M059J (cell line): ENCODE measurements around the gene TUBA4A. TPM values are rescaled to one million over a fixed set of nuclear protein-coding genes. Genes with fewer than 3 reads are reported as not detected.
A peak's percentile ranks its signal among the peaks of the same experiment; 100 is the strongest.
"Not testable (repeated sequence)": the region's sequence is repeated elsewhere in the genome, so short reads cannot be mapped to it uniquely, and the experiment has no call there.

Experiments
- DNase-seq: peaks from one replicate; pipeline ENCODE4 v3.0.0-alpha.2; 2012; ENCODE audit warnings: low read depth
- total RNA-seq: library from RNA; depleted of rRNA; stranded (reverse); fragments of >200 nt; shearing (Covaris generic); gene quantifications from 2 replicates; pipeline ENCODE4 v1.2.3, GENCODE V29; 2014; rRNA removed

The TUBA4A gene
- total RNA-seq, 1 experiment from 2014 or later = 105 TPM

DNA sequence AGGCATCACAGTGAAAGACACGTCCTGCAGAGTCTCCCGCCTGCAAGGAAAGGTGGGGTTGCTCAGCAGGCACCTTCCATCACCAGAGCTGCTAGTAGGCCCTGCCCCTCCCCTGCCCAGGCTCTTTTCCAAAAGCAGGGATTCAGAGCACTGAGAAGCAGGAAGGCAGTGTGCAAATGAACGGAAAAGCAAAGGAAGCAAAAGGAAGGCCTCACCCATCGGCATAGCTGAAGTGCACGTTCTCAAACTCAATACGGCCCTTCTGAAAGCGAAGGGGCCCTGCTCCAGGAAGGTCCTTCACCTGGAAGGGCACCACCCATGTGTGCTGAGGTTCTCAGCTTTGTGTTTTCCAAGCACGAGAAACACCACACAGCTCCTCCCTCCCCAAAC is 40.7 kb downstream of the TUBA4A start:
- no peak for DNase-seq

DNA sequence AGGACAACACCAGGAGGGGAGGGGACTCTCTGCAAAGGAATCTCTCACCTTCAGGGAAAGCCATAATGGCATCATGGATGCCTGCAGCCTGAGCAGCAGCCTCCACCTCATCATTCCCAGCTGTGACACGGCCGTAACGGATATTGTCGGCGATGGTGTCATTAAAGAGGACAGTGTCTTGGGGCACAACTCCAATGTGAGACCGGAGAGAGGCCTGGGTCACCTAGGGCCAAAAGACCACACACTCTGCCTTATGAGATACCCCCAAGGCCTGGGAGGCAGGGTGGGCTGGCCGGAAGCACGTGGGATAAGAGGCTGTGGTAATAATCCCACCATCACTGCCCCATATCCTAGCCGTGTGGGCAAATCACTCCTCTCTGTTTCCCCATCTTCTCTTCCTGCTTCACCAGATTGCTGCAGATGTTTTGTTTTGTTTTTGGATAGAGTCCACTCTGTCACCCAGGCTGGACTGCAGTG is 42.8 kb downstream of the TUBA4A start:
- DNase-seq = no peak

DNA sequence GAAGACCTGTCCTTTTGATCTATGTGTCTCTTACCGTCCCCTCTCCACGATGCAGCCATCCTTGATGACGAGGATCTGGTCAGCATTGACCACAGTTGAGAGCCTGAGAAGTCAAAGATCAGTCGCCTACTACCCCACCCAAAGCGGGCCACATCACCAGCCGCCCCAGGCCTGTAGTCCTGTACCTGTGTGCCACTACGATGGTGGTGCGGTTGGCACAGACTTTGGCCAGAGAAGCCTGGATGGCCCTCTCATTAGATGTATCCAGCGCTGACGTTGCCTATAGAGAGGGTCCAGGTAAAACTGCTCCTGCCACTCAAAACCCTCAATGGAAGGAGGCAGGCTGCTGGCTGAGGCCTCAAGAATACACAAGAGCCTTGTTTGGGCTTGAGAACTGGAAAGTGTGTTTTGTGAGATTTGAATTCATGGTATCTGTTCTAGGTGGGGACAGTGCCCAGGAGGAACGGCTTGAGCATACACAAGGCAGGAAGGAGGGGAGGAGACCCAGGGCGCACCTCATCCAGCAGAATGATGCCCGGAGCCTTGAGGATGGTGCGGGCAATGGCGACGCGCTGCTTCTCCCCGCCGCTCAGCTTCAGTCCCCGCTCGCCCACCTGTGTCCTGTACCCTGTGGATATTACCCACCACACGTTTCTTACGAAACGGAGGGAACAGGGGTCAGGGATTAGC is 43.4 kb downstream of the TUBA4A start:
- no peak for DNase-seq

DNA sequence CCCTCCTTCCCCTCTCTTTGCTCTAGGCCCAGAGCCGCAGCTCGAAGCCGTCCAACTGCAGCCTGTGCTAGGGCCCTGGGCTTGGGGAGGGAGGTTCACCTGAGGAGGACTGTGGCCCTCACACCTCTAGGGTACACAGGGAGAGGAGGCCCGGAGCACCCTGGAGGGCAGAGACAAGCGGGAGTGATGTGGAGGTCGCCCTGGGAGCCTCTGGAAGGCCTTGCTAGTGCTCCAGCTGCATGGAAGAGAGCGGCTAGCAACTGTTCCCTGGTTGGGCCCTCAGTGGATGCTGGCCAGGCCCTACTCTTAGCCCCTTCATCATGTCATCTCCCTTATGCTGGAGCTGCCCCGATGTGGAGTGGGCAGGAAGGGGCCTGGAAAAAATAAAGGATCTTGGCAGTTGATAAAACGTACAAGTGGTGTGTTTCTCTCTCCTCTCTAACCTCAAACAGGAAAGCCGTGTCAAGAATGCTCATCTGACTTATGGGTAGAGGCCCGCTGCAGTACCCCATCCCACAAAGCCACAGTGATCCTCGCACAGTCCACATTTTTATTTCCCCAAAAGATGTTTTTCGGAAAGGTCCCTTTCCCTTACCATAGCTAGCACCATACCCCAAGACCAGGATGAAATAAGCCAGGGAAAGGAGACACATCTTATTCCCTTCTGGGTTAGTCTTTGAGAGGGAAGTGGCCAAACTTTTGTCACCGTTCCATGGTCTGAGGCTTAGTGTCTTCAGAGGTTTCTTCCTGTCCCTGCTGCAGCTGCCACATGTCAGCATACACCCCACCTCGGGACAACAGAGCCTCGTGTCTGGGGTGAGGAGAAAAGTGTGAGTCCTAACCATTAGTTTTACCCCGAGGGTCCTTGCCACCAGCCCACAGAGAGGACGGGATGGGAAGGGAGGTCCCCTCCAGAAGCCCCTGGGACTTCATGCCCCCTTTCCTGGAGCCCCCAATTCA is 44.2 kb downstream of the TUBA4A start:
- DNase-seq = no peak

DNA sequence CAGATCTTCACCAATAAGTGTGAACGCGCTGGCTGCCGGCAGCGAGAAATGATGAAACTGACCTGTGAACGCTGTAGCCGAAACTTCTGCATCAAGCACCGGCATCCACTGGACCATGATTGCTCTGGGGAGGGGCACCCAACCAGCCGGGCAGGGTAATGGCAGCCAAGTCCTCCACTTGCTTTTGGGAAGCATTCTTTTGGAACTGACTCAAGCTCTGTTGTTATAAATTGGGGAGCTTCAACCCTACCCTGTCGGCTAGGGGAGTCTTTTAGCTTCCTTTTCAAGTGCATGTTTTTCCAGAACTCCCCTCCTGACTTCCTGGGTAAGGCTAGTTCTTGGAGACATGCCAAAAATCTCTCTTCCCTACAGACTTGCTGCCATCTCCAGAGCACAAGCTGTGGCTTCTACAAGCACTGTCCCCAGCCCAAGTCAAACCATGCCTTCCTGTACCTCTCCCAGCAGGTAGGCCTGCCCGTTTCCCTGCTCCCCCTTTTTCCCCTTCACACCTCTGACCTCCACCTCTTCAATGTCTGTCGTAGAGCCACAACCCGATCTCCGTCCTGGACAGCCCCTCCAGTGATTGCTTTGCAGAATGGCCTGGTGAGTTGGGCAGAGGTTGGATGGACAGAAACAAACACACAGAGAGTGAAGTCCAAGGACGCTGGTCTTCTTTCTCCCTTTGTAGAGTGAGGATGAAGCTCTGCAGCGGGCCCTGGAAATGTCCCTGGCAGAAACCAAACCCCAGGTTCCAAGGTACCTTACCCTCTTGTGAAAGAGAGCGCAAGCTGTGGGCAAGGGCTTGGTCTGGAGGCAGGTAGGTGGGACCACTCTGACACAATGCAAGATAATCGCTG is 45.6 kb downstream of the TUBA4A start:
- peak; percentile 61 for DNase-seq

DNA sequence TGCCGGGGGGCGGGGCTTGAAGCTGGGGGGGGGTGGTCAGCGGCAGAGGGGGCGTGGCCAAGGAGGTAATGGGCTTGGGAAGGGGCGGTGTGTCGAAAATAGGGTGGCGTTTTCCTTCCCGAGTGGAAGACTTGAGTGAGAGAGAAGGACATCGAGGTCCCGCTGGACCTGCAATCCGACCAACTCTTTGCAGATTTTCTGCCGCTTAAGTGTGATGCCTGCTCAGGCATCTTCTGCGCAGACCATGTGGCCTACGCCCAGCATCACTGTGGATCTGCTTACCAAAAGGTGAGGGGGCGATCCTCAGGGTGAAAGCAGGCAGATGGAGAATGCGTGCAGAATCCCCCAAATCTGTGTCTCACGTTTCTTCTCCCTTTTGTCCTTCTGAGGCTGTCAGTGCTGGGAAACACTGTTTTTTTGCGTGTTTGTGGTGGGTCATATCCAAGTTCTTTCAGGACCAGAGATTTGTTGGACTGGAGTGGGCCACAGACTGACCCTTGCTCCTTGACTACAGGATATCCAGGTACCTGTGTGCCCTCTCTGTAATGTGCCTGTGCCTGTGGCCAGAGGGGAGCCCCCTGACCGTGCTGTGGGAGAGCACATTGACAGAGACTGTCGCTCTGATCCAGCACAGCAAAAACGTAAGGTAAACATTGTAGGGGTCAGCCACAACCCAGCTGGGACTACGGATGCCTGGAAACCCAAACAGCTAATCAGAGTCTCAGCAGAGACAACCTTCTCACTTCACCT is 46.4 kb downstream of the TUBA4A start:
- DNase-seq = no peak

DNA sequence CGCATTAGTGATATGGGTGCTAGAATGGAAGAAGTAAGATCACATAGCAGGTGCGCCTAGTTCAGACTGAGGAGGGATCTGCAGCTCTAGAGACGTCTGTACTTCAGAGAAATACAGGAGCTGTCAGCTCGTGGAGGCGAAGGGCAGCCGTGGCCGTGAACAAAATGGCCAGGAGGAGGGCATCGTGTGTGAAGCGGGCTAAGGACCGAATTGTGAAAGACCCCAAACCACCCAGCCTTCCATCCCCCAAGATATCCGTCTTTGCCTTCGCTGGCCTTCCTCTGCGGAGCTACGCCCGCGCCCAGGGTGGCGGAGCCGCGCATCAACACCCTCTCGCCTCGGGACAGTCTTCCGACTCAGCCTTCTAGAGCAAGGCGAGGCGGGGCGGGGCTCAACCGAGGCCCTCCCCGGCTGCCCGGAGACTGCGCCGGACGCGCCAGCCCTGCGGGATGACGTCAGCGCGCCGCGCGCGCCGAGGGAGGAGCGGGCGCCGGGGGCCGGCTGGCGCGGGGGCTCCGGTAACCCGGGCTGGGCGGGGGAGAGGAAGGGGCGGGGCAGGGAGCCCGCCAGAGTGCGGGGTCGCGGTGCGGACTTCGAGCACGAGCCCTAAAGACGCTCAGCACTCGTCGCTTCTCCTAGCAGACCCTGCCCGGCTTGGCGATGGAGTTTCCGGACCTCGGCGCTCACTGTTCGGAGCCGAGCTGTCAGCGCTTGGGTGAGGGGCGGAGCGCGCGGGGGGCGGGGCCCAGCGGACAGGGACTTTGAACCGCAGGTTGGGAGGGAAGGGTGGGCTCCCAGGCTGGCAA is 47.2 kb downstream of the TUBA4A start, which contains the start of gene ZFAND2B:
Gene ZFAND2B, plus strand, starts transcription at position 455 of the 806 bp plus-strand sequence. Its CDS starts 206 bp downstream, at position 661.
- DNase-seq = peak; percentile 89

DNA sequence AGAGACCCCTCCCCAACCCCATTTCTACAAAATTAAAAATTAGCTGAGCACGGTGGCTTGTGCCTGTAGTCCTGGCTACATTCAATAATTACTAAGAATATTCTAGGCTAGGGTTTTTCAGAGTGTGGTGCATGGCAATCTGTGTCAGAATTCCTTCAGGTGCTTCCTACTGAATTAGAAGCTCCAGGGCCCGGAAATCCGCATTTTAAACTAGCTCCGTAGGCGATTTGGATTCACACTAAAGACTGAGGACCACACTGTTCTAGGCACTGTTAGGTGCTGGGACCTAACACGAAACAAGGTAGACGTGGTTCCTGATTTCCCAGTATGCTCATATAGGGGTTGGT is 47.8 kb downstream of the TUBA4A start:
- DNase-seq = no peak

DNA sequence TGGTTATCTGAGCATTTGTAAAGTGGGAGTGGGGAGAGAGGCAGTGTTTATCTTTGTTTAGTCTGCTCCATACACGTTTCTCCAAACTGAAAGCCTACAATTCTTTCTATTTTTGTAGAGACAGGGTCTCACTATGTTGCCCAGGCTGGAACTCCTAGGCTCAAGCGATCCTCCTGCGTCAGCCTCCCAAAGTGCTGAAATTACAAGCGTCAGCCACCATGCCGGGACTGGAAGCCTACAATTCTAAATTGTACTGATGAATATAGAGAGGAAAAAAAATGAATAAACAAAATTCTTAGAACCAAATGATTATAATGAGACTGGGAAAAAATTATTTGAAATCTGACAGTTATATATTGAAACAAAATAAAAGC is 48.6 kb downstream of the TUBA4A start:
- no peak for DNase-seq

DNA sequence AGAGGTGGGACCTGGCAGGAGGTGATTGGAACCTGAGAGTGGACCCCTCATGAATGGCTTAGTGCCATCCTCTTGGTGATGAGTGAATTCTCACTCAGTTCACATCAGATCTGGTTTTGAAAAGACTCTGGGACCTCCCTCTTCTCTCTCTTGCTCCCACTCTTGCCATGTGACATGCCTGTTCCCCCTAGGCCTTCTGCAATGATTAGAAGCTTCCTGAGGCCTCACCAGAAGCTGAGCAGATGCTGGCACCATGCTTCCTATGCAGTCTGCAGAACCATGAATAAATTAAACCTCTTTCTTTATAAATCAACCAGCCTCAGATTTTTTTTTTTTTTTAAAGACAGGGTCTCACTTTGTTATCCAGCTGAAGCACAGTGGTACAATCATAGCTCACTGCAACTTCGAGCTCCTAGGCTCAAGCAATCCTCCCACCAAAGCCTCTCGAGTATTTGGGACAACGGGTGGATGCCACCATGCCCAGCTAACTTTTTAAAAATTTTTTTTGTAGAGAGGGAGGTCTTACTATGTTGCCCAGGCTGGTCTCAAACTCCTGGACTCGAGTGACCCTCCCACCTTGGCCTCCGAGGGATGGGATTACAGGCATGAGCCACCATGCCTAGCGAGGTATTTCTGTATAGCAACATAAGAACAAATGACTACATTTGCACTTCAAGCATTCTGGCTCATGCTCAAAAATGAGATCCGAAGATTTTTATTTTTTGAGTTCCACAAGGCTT is 49.1 kb downstream of the TUBA4A start:
- DNase-seq = no peak

DNA sequence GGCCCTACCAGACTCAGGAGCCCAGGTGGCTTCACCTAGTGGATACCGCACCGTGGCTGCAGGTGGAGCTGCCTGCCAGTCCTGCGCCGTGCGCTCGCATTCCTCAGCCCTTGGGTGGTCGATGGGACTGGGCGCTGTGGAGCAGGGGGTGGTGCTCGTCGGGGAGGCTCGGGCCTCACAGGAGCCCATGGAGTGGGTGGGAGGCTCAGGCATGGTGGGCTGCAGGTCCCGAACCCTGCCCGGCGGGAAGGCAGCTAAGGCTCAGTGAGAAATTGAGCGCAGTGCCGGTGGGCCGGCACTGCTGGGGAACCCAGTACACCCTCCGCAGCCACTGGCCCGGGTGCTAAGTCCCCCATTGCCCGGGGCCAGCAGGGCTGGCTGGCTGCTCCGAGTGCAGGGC is 52.4 kb downstream of the TUBA4A start:
- DNase-seq = not testable (repeated sequence)

DNA sequence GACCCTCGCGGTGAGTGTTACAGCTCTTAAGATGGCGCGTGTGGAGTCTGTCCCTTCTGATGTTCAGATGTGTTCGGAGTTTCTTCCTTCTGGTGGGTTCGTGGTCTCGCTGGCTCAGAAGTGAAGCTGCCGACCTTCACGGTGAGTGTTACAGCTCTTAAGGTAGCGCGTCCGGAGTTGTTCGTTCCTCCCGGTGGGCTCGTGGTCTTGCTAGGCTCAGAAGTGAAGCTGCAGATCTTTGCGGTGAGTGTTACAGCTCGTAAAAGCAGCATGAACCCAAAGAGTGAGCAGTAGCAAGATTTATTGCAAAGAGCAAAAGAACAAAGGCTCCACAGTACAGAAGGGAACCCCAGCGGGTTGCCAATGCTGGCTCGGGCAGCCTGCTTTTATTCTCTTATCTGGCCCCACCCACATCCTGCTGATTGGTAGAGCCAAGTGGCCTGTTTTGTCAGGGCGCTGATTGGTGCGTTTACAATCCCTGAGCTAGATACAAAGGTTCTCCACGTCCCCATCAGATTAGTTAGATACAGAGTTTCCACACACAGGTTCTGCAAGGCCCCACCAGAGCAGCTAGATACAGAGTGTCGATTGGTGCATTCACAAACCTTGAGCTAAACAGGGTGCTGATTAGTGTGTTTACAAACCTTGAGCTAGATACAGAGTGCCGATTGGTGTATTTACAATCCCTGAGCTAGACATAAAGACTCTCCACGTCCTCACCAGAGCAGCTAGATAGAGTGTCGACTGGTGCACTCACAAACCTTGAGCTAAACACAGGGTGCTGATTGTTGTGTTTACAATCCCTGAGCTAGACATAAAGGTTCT is 53.0 kb downstream of the TUBA4A start:
- not testable (repeated sequence) for DNase-seq

Other genes starting within 250 kb of the TUBA4A start
- not detected in 2 replicates for gene CFAP65, start 212.4 kb downstream of the TUBA4A start, total RNA-seq
- not detected in 2 replicates for gene IHH, start 193.0 kb downstream of the TUBA4A start, total RNA-seq
- 13.6 and 19.2 TPM in 2 replicates for gene NHEJ1, start 93.1 kb downstream of the TUBA4A start, total RNA-seq
- gene SLC23A3, start 83.9 kb downstream of the TUBA4A start, total RNA-seq = 0.02 TPM in 1 of 2 replicates, not detected in the other
- 30.2 and 43.4 TPM in 2 replicates for gene CNPPD1, start 77.0 kb downstream of the TUBA4A start, total RNA-seq
- 54.9 and 66.6 TPM in 2 replicates for gene RETREG2, start 75.6 kb downstream of the TUBA4A start, total RNA-seq
- gene ZFAND2B, start 47.1 kb downstream of the TUBA4A start, total RNA-seq = 25.6 and 40.5 TPM in 2 replicates
- 19.5 and 27.5 TPM in 2 replicates for gene ABCB6, start 35.0 kb downstream of the TUBA4A start, total RNA-seq
- 61.5 and 73.3 TPM in 2 replicates for gene ATG9A, start 24.3 kb downstream of the TUBA4A start, total RNA-seq
- gene ANKZF1, start 24.1 kb downstream of the TUBA4A start, total RNA-seq = 16.8 and 23.5 TPM in 2 replicates
- 6.2 and 8.0 TPM in 2 replicates for gene GLB1L, start 8.5 kb downstream of the TUBA4A start, total RNA-seq
- 24.5 and 33.7 TPM in 2 replicates for gene STK16, start 8.4 kb downstream of the TUBA4A start, total RNA-seq
- gene TUBA4B, start 675 bp downstream of the TUBA4A start, total RNA-seq = not detected in 2 replicates
- 33.2 and 45.9 TPM in 2 replicates for gene DNAJB2, start 25.4 kb upstream of the TUBA4A start, total RNA-seq
- gene PTPRN, start 55.5 kb upstream of the TUBA4A start, total RNA-seq = 1.1 and 1.7 TPM in 2 replicates
- not detected in 2 replicates for gene RESP18, start 78.8 kb upstream of the TUBA4A start, total RNA-seq
- 75.8 and 88.2 TPM in 2 replicates for gene DNPEP, start 134.0 kb upstream of the TUBA4A start, total RNA-seq
- gene DES, start 164.5 kb upstream of the TUBA4A start, total RNA-seq = 0.37 TPM in 1 of 2 replicates, not detected in the other
- gene SPEG, start 180.9 kb upstream of the TUBA4A start, total RNA-seq = 9.8 and 13.9 TPM in 2 replicates
- 81.6 and 89.2 TPM in 2 replicates for gene GMPPA, start 245.0 kb upstream of the TUBA4A start, total RNA-seq